Transverse colon (tissue), 4 donors: ENCODE results near the gene PES1.

Experiments
- CTCF ChIP-seq, 5 experiments: fragments of 200-600 bp in 3 of 5; fragments of 450-650 bp in 2 of 5; sonication (generic) in 3 of 5; IDR thresholded peaks; 1 replicate in 2 of 5; 2 replicates in 3 of 5; pipeline ENCODE4 v1.5.1; 2016 to 2017; ENCODE audit warnings: antibody characterized with exemption in 5 of 5, inconsistent platforms in 3 of 5, mild to moderate bottlenecking in 2 of 5, moderate library complexity in 1 of 5
- EP300 ChIP-seq: sonication (generic); formaldehyde crosslinking; IDR thresholded peaks from one replicate; pipeline ENCODE4 v1.6.1; 2017; ENCODE audit warnings: antibody characterized with exemption, low read depth
- POLR2A ChIP-seq: fragments of 450-650 bp; IDR thresholded peaks from one replicate; pipeline ENCODE4 v1.6.1; 2016; ENCODE audit warnings: antibody characterized with exemption, mild to moderate bottlenecking, moderate library complexity
- POLR2AphosphoS5 ChIP-seq, 3 donors: sonication (generic); formaldehyde crosslinking; IDR thresholded peaks; one replicate each; pipeline ENCODE4 v1.6.1; 2016; ENCODE audit warnings: antibody characterized with exemption in 3 of 3

GRCh38 chr22:30546616-30547015 is 45.1 kb downstream of the PES1 start, which contains the start of gene SEC14L6:
- no peak for TF ChIP-seq CTCF (IDR thresholded peaks at IDR 0.05)
- no peak for TF ChIP-seq EP300
- TF ChIP-seq POLR2A: no peak
- no peak for TF ChIP-seq POLR2AphosphoS5 (IDR thresholded peaks at IDR 0.05)
